Hepatocyte (in vitro differentiated cells): Measurements from ENCODE around the gene FAM162A. TPM values are rescaled to one million over a fixed set of nuclear protein-coding genes. Genes with fewer than 3 reads are reported as not detected.
A peak's percentile ranks its signal among the peaks of the same experiment; 100 is the strongest.

Experiments
- DNase-seq: peaks from one replicate; pipeline ENCODE4 v3.0.0-alpha.2; 2016; ENCODE audit warnings: low spot score
- H2AFZ ChIP-seq: fragments of 200-600 bp; sonication (generic); 2 replicates; pipeline ENCODE4 v1.6.0; 2016; ENCODE audit warnings: antibody characterized with exemption, mild to moderate bottlenecking
- H3K27ac ChIP-seq: fragments of 200-600 bp; sonication (generic); 2 replicates; pipeline ENCODE4 v1.5.1; 2016; ENCODE audit warnings: mild to moderate bottlenecking
- H3K27me3 ChIP-seq: fragments of 200-600 bp; sonication (generic); 2 replicates; pipeline ENCODE4 v1.6.1; 2016
- H3K36me3 ChIP-seq: fragments of 200-600 bp; sonication (generic); replicated peaks from 2 replicates; pipeline ENCODE4 v1.5.1; 2016; ENCODE audit warnings: low read depth; ENCODE audit not compliant: insufficient read depth
- H3K4me1 ChIP-seq: fragments of 200-600 bp; sonication (generic); 2 replicates; pipeline ENCODE4 v1.5.1; 2016; ENCODE audit warnings: mild to moderate bottlenecking, moderate library complexity; ENCODE audit not compliant: insufficient read depth
- H3K4me2 ChIP-seq: fragments of 200-600 bp; sonication (generic); 2 replicates; pipeline ENCODE4 v1.6.0; 2016
- H3K4me3 ChIP-seq: fragments of 200-600 bp; sonication (generic); 2 replicates; pipeline ENCODE4 v1.5.1; 2016; ENCODE audit warnings: mild to moderate bottlenecking
- H3K79me2 ChIP-seq: fragments of 200-600 bp; sonication (generic); 2 replicates; pipeline ENCODE4 v1.6.0; 2017; ENCODE audit warnings: mild to moderate bottlenecking
- H3K9me2 ChIP-seq: fragments of 200-600 bp; sonication (generic); replicated peaks from 2 replicates; pipeline ENCODE4 v1.6.0; 2017; ENCODE audit warnings: mild to moderate bottlenecking; ENCODE audit not compliant: insufficient read depth
- H3K9me3 ChIP-seq: fragments of 200-600 bp; sonication (generic); 2 replicates; pipeline ENCODE4 v1.5.1; 2016; ENCODE audit warnings: low read depth, mild to moderate bottlenecking
- H4K20me1 ChIP-seq: fragments of 200-600 bp; sonication (generic); 2 replicates; pipeline ENCODE4 v1.6.0; 2016; ENCODE audit warnings: mild to moderate bottlenecking; ENCODE audit not compliant: insufficient read depth, poor library complexity, severe bottlenecking
- CTCF ChIP-seq: fragments of 200-600 bp; sonication (generic); IDR thresholded peaks from 2 replicates; pipeline ENCODE4 v1.5.1; 2016; ENCODE audit warnings: antibody characterized with exemption, mild to moderate bottlenecking; ENCODE audit not compliant: poor library complexity
- EZH2 ChIP-seq: fragments of 200-600 bp; sonication (generic); IDR thresholded peaks from 2 replicates; pipeline ENCODE4 v1.6.1; 2016; ENCODE audit warnings: antibody characterized with exemption, mild to moderate bottlenecking, borderline replicate concordance
- EZH2phosphoT487 ChIP-seq: fragments of 200-600 bp; sonication (generic); IDR thresholded peaks from one replicate; pipeline ENCODE4 v1.6.1; 2018; ENCODE audit warnings: antibody characterized with exemption, mild to moderate bottlenecking, low read depth, moderate library complexity; ENCODE audit not compliant: unreplicated experiment, severe bottlenecking
- whole genome bisulfite sequencing: methylation state at CpG from one replicate; pipeline ENCODE4 v1.1.6; 2016; ENCODE audit warnings: low lambda C conversion rate; ENCODE audit errors: missing lambda C conversion rate; 5-methylcytosine and 5-hydroxymethylcytosine counted together
- polyA plus RNA-seq: library from polyadenylated mRNA; unstranded; fragments of >200 nt; fragmentation: Nextera tagmentation; extraction: Ambion mirVana; gene quantifications from 2 replicates; pipeline ENCODE4 v1.2.1, GENCODE V29; 2016
- total RNA-seq: library from RNA; depleted of rRNA; stranded (reverse); fragments of >200 nt; gene quantifications from 2 replicates; pipeline ENCODE4 v1.2.3, GENCODE V29; 2014

FAM162A gene
- total and polyA plus RNA-seq, 2 experiments from 2014 or later = 50.4 to 107 TPM

- no peaks in the 10 kb centered on the region for H3K4me1 ChIP-seq
- no peaks in the 10 kb centered on the region for H3K79me2 ChIP-seq
- TF ChIP-seq CTCF (no peak), EZH2 (no peak), EZH2phosphoT487 (no peak)
- H4K20me1 ChIP-seq = no peaks in the 10 kb centered on the region
- H3K4me3 ChIP-seq = no peak overlapping the region
- DNase-seq = no peak
- H3K36me3 ChIP-seq = no peaks in the 10 kb centered on the region
- no peak overlapping the region for H2AFZ ChIP-seq
- H3K4me2 ChIP-seq = no peak overlapping the region
- no peaks in the 10 kb centered on the region for H3K9me2 ChIP-seq
- 95% methylated on average over 1 of the region's 1 CpG for WGBS
- no peaks in the 10 kb centered on the region for H3K9me3 ChIP-seq
- no peaks in the 10 kb centered on the region for H3K27me3 ChIP-seq
- H3K27ac ChIP-seq = no peak overlapping the region
These were observed 30.0 kb upstream of the FAM162A start for GRCh38 chr3:122353893-122354401.

- DNase-seq = no peak
- Histone ChIP-seq H2AFZ (no peak overlapping the region), H3K9me3 (no peaks in the 10 kb centered on the region), H3K4me1 (no peaks in the 10 kb centered on the region), H4K20me1 (no peaks in the 10 kb centered on the region), H3K4me2 (no peak overlapping the region), H3K27ac (no peak overlapping the region), H3K27me3 (no peaks in the 10 kb centered on the region), H3K79me2 (no peaks in the 10 kb centered on the region), H3K9me2 (no peaks in the 10 kb centered on the region), H3K4me3 (no peak overlapping the region), H3K36me3 (no peaks in the 10 kb centered on the region)
- WGBS = 83% methylated on average over 4 of the region's 4 CpGs
- TF ChIP-seq EZH2phosphoT487 (no peak), CTCF (no peak), EZH2 (no peak)
These were observed 28.4 kb upstream of the FAM162A start for GRCh38 chr3:122355612-122356011.

- Histone ChIP-seq H3K4me2 (no peak overlapping the region), H3K79me2 (no peaks in the 10 kb centered on the region), H3K27me3 (no peaks in the 10 kb centered on the region), H3K27ac (no peak overlapping the region), H3K4me3 (no peak overlapping the region), H3K9me3 (no peaks in the 10 kb centered on the region), H3K4me1 (peaks cover 3% of the 10 kb centered on the region), H3K36me3 (no peaks in the 10 kb centered on the region), H2AFZ (no peak overlapping the region), H3K9me2 (no peaks in the 10 kb centered on the region), H4K20me1 (no peaks in the 10 kb centered on the region)
- TF ChIP-seq CTCF = peak; percentile 47
- no peak for TF ChIP-seq EZH2
- TF ChIP-seq EZH2phosphoT487 = no peak
- WGBS = 73% methylated on average over 4 of the region's 4 CpGs
- DNase-seq = peak; percentile 41
These were observed 27.6 kb upstream of the FAM162A start for GRCh38 chr3:122356402-122356801.
